SK-N-SH treated with all-trans-retinoic acid at 6 μM for 48 hours (cell line): ENCODE results near the gene DNAJB1.

ENCODE experiments used
- ATAC-seq: fragments of 200-7000 bp; cut with Tn5 transposase; 3 replicates; pipeline ENCODE4 v1.9.1; 2020; ENCODE audit warnings: mild to moderate bottlenecking, moderate library complexity
- ARNTL ChIP-seq: fragments of 450-650 bp; formaldehyde crosslinking; IDR thresholded peaks from 2 replicates; pipeline ENCODE4 v1.5.0; 2020; ENCODE audit warnings: low read depth, mild to moderate bottlenecking, moderate library complexity, borderline replicate concordance
- BACH2 ChIP-seq: fragments of 250-450 bp; sonication (Bioruptor Pico); IDR thresholded peaks from 2 replicates; pipeline ENCODE4 v1.9.0; 2021; ENCODE audit warnings: mild to moderate bottlenecking, borderline replicate concordance
- CREB5 ChIP-seq: fragments of 250-450 bp; sonication (Bioruptor Pico); IDR thresholded peaks from 2 replicates; pipeline ENCODE4 v1.5.1; 2020; ENCODE audit warnings: low read depth, mild to moderate bottlenecking, moderate library complexity
- CSRNP3 ChIP-seq: fragments of 250-450 bp; sonication (Bioruptor Pico); IDR thresholded peaks from 2 replicates; pipeline ENCODE4 v1.5.1; 2021; ENCODE audit warnings: mild to moderate bottlenecking, moderate library complexity
- ESRRG ChIP-seq: fragments of 250-450 bp; sonication (Bioruptor Pico); IDR thresholded peaks from 2 replicates; pipeline ENCODE4 v1.6.1; 2021; ENCODE audit warnings: mild to moderate bottlenecking
- GLIS3 ChIP-seq: fragments of 250-450 bp; sonication (Bioruptor Pico); IDR thresholded peaks from 2 replicates; pipeline ENCODE4 v1.5.0; 2020; ENCODE audit warnings: mild to moderate bottlenecking, moderate library complexity
- ISL1 ChIP-seq: fragments of 250-450 bp; sonication (Bioruptor Pico); IDR thresholded peaks from 2 replicates; pipeline ENCODE4 v2.1.2; 2022; ENCODE audit warnings: mild to moderate bottlenecking, moderate library complexity
- OSR1 ChIP-seq: fragments of 250-450 bp; sonication (Bioruptor Pico); IDR thresholded peaks from 2 replicates; pipeline ENCODE4 v1.8.0; 2022; ENCODE audit warnings: moderate library complexity, mild to moderate bottlenecking, inconsistent platforms
- PATZ1 ChIP-seq: fragments of 250-450 bp; sonication (Bioruptor Pico); IDR thresholded peaks from 2 replicates; pipeline ENCODE4 v1.8.0; 2020; ENCODE audit warnings: mild to moderate bottlenecking, moderate library complexity, borderline replicate concordance
- POU6F1 ChIP-seq: fragments of 250-450 bp; sonication (Bioruptor Pico); IDR thresholded peaks from 2 replicates; pipeline ENCODE4 v1.8.0; 2021; ENCODE audit warnings: low read depth, mild to moderate bottlenecking, moderate library complexity, borderline replicate concordance
- PPARA ChIP-seq: fragments of 250-450 bp; sonication (Bioruptor Pico); IDR thresholded peaks from 2 replicates; pipeline ENCODE4 v1.5.0; 2020; ENCODE audit warnings: mild to moderate bottlenecking, borderline replicate concordance
- RARB ChIP-seq: fragments of 250-450 bp; sonication (Bioruptor Pico); IDR thresholded peaks from 2 replicates; pipeline ENCODE4 v1.8.0; 2021; ENCODE audit warnings: mild to moderate bottlenecking, moderate library complexity
- SNAI2 ChIP-seq: fragments of 250-450 bp; sonication (Bioruptor Pico); IDR thresholded peaks from 2 replicates; pipeline ENCODE4 v1.5.0; 2020; ENCODE audit warnings: mild to moderate bottlenecking, moderate library complexity
- TCF4 ChIP-seq: fragments of 250-450 bp; sonication (Bioruptor Pico); IDR thresholded peaks from 2 replicates; pipeline ENCODE4 v1.8.0; 2021; ENCODE audit warnings: mild to moderate bottlenecking, moderate library complexity, borderline replicate concordance
- TOX ChIP-seq: fragments of 250-450 bp; sonication (Bioruptor Pico); IDR thresholded peaks from 2 replicates; pipeline ENCODE4 v1.8.0; 2021; ENCODE audit warnings: mild to moderate bottlenecking, moderate library complexity, borderline replicate concordance
- TSHZ2 ChIP-seq: fragments of 250-450 bp; sonication (Bioruptor Pico); IDR thresholded peaks from 2 replicates; pipeline ENCODE4 v1.5.0; 2020; ENCODE audit warnings: mild to moderate bottlenecking, moderate library complexity
- ZC3H10 ChIP-seq: fragments of 250-450 bp; sonication (Bioruptor Pico); IDR thresholded peaks from 2 replicates; pipeline ENCODE4 v1.5.1; 2021; ENCODE audit warnings: mild to moderate bottlenecking, moderate library complexity
- ZFP3 ChIP-seq: fragments of 250-450 bp; sonication (Bioruptor Pico); IDR thresholded peaks from 2 replicates; pipeline ENCODE4 v1.5.0; 2020; ENCODE audit warnings: mild to moderate bottlenecking, moderate library complexity
- ZFP30 ChIP-seq: fragments of 450-650 bp; formaldehyde crosslinking; IDR thresholded peaks from 2 replicates; pipeline ENCODE4 v1.5.0; 2022; ENCODE audit warnings: mild to moderate bottlenecking, moderate library complexity
- ZNF565 ChIP-seq: fragments of 450-650 bp; formaldehyde crosslinking; conservative IDR thresholded peaks from 2 replicates; pipeline ENCODE4 v1.5.0; 2020; ENCODE audit warnings: low read depth, mild to moderate bottlenecking, moderate library complexity
- ZNF70 ChIP-seq: fragments of 450-650 bp; formaldehyde crosslinking; IDR thresholded peaks from 2 replicates; pipeline ENCODE4 v1.5.0; 2020; ENCODE audit warnings: mild to moderate bottlenecking, moderate library complexity
- ZNF8 ChIP-seq: fragments of 450-650 bp; formaldehyde crosslinking; IDR thresholded peaks from 2 replicates; pipeline ENCODE4 v1.5.0; 2020; ENCODE audit warnings: mild to moderate bottlenecking, moderate library complexity

Gene DNAJB1

GRCh38 chr19:14530506-14530905 is 12.3 kb upstream of the DNAJB1 start (continued):
- TF ChIP-seq ZFP30 (CRISPR knock-in tag), result no peak
- no peak for TF ChIP-seq TCF4 (CRISPR knock-in tag)
- no peak for TF ChIP-seq ZC3H10
- TF ChIP-seq ARNTL (CRISPR knock-in tag), result no peak
- TF ChIP-seq PATZ1 (CRISPR knock-in tag), result no peak

- ATAC-seq, result peak; percentile 2; the same call in 2 of the 3 replicates
- TF ChIP-seq RARB (no peak), ISL1 (CRISPR knock-in tag) (no peak), PATZ1 (CRISPR knock-in tag) (no peak), OSR1 (CRISPR knock-in tag) (no peak), CSRNP3 (CRISPR knock-in tag) (no peak), TCF4 (CRISPR knock-in tag) (no peak), CREB5 (CRISPR knock-in tag) (no peak), BACH2 (CRISPR knock-in tag) (no peak), ZNF565 (no peak), ZNF8 (CRISPR knock-in tag) (no peak), TOX (no peak), ZFP30 (CRISPR knock-in tag) (no peak), ZNF70 (CRISPR knock-in tag) (no peak)
These were observed 11.8 kb upstream of the DNAJB1 start for GRCh38 chr19:14530005-14530348.

GRCh38 chr19:14529254-14530004 is 11.2 kb upstream of the DNAJB1 start, which contains the start of gene TECR:
Gene TECR, plus strand, starts transcription at chr19:14529594. Its CDS starts 103 bp downstream, at chr19:14529697.
- TF ChIP-seq TSHZ2 (CRISPR knock-in tag), result no peak
- no peak for TF ChIP-seq TCF4 (CRISPR knock-in tag)
- no peak for TF ChIP-seq ZFP3
- no peak for TF ChIP-seq SNAI2 (CRISPR knock-in tag)
- TF ChIP-seq GLIS3 (CRISPR knock-in tag), result no peak
- no peak for TF ChIP-seq BACH2 (CRISPR knock-in tag)
- TF ChIP-seq TOX, result no peak
- no peak for TF ChIP-seq ZNF565
- TF ChIP-seq POU6F1 (CRISPR knock-in tag), result no peak
- no peak for TF ChIP-seq ZC3H10
- TF ChIP-seq PPARA (CRISPR knock-in tag), result no peak
- no peak for TF ChIP-seq ZNF8 (CRISPR knock-in tag)
- TF ChIP-seq RARB, result no peak
- no peak for TF ChIP-seq ESRRG (CRISPR knock-in tag)
- TF ChIP-seq ZFP30 (CRISPR knock-in tag), result no peak
- TF ChIP-seq, all 23 proteins: peak for 0
- peak; percentile 99 for ATAC-seq
